GM21423 (cell line): ENCODE measurements around the gene MACF1.
"Not testable (repeated sequence)": the region's sequence is repeated elsewhere in the genome, so short reads cannot be mapped to it uniquely, and the experiment has no call there.

Experiments
- ATAC-seq: cut with Tn5 transposase; IDR thresholded peaks from one replicate; pipeline ENCODE4 v1.9.1; 2021; ENCODE audit warnings: mild to moderate bottlenecking, moderate library complexity; ENCODE audit not compliant: unreplicated experiment

MACF1 gene, protein sequence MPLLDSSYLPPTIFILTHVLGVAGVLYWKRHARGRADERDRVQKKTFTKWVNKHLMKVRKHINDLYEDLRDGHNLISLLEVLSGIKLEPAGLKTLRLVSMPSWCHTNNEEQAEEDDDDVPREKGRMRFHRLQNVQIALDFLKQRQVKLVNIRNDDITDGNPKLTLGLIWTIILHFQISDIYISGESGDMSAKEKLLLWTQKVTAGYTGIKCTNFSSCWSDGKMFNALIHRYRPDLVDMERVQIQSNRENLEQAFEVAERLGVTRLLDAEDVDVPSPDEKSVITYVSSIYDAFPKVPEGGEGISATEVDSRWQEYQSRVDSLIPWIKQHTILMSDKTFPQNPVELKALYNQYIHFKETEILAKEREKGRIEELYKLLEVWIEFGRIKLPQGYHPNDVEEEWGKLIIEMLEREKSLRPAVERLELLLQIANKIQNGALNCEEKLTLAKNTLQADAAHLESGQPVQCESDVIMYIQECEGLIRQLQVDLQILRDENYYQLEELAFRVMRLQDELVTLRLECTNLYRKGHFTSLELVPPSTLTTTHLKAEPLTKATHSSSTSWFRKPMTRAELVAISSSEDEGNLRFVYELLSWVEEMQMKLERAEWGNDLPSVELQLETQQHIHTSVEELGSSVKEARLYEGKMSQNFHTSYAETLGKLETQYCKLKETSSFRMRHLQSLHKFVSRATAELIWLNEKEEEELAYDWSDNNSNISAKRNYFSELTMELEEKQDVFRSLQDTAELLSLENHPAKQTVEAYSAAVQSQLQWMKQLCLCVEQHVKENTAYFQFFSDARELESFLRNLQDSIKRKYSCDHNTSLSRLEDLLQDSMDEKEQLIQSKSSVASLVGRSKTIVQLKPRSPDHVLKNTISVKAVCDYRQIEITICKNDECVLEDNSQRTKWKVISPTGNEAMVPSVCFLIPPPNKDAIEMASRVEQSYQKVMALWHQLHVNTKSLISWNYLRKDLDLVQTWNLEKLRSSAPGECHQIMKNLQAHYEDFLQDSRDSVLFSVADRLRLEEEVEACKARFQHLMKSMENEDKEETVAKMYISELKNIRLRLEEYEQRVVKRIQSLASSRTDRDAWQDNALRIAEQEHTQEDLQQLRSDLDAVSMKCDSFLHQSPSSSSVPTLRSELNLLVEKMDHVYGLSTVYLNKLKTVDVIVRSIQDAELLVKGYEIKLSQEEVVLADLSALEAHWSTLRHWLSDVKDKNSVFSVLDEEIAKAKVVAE (N-terminal part only)

DNA sequence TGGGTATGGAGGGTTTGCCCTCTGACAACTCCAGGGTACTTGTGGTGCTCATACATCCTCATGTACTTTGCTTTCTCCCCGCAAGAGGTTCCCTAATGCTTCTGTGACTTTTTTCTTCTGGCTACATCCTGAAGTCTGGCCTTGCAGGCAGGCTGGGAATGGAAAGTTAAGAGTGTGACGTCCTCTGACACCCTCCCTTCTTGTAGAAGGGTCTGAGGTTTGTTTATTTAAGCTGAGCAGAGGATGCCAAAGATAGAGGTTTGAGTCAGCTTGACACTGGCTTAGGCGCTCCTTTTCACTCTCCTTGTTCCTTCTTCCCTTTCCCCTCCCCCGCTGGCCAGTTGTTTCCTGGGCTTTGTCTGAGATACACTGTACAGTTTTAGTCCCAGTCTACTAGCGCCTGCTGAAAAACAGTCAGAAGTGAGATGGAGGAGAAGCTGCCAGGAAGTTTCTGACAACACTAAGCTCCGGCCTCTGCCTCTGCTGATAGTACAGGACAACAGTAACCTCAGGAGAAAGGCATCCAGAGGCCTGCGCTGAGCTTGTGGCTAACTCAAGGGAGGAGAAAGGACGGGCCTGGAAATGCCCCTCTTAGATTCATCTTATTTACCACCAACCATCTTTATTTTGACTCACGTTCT lies at the start of gene MACF1:
TSS of gene MACF1 (plus strand) at position 255 of the 641 bp plus-strand sequence. CDS start at position 583, 328 bp downstream.
- no peak for ATAC-seq

DNA sequence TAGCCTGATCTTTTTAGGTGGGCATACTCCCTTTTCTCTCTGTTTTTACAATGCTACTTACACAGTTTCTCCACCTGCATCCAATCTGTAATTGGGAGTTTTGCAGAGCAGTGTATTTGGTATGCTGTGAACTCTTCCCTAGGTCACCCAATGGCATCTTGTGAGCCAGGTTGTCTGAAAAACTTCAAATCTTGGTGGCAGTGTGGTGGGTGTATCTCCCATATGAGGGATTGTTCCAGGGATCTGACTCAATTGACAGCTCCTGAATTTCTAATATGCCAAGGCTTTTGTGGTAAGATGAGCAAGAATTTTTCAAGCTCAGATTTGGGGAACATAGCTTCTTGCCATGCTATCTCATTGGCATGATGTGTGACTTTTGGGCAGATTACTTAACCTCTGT lies 47.2 kb upstream of the MACF1 start:
- ATAC-seq: no peak

DNA sequence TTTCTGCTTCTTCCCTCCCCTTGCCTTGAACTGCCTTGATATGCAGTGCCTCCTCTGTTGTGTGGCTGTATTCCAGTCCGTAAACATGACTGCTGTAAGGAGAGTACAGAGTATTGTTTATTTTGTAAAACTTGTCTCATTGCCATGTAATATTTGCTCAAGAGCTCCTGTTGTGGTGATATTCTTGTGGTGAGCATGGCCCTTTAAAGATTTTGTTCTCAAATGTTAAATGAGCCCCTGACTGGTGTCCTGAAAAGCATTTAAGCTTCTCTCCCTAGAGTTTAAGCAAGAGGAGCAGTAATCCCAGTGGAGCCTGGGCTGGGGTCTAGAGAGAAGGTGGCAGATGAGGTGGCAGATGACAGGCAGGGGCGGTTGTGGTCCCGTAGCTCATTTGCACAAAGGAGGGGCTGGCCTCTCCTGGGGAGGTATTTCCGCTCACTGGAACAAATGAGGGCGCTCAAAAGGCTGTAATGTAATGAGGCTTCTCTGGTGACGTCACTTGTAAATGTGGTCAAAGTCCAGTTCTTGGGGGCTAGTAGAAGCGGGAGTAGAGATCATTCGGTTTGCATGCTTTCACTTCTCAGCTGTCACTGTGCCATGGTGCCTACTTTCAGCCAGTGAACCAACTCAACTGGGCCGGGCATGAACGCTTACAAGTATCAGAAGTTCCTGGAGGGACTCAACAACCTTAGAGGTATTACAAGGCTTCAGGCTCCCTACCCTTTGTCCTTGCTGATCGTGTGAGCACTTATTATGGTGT lies 46.0 kb upstream of the MACF1 start:
- ATAC-seq: no peak

DNA sequence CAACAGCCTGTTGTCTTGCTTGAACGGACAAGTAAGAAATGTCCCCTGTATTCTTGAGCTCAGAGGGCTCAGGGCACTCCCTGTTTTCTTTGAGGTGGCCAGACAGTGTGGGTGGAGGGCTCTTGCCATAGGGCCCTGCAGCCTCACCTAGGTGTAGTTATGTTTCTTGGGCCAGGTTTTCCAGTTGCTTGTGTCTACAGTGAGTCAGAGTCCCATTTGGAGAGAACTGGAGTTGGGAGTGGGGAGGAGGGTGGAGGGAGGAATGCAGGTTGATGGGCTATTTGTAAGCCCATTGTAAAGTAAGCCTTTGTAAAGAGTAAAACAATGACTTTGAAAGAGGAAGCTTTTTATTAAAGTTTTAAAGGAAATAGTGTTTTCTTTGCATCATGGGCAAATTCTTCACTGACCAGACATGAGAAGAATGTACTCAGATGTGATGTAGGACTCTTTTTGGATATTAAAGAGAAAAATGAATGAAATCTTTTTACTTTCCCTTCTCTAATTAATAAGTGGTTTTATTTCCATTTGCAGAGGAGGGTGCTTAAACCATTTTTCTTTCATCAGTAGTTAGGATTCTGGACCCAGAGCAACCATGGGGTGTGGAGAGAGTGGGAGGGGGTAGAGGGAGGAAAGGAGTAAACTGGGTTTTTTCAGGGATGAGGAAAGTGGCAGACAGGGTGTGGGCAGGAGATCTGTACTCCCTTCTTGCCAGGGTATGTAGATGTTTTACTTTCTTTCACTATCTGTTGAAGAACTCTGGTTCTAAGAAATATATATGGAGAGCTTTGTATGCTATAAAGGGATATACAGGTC lies 45.1 kb upstream of the MACF1 start:
- ATAC-seq: no peak

DNA sequence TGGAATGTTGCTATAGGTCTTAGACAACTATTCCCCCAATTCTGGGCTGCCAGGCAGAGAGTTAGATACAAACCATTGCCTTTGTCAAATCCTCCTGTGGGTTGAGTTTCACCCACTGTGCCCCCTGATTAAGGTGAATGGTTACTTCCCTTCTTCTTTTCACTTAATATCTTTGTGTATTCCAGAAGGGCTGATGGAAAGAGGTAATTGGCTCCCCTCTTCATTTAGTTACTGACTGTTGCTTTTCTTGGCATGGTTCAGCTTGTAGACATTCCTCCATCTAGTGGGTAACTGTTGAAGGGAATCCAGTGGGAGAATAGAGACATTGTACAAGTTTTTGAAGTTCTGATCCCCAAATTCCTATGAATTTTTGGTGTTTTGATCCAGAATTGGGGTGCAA lies 43.8 kb upstream of the MACF1 start:
- no peak for ATAC-seq

DNA sequence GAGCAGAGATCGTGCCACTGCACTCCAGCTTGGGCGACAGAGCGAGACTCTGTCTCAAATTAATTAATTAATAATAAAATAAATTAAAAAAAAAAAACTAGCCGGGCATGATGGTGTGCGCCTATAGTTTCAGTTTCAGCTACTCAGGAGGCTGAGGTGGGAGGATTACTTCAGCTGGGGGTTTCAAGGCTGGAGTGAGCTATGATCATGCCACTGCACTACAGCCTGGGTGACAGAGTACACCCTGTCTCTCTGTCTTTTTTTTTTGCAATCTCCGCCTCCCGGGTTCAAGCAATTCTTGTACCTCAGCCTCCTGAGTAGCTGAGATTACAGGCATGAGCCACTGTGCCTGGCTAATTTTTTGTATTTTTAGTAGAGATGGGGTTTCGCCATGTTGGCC lies 42.7 kb upstream of the MACF1 start:
- ATAC-seq: not testable (repeated sequence)

DNA sequence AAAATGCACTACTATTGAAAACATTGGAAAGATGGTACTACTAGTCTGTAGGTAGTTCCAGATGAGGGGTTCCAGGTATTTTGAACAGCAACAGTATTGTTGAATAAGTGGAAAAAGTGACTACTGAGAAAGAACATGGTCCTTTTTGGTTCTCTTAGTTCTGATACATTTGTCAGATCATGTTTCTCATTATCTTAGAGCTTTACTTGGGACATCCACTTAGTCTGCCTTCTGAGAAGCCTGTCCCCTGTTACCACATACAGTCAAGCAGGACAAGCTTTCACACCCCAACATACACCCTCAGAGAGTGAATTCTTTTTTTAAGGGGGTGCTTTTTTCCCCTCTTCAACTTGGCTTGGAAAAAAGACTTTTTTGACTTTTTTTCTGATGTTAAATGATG lies 41.0 kb upstream of the MACF1 start:
- no peak for ATAC-seq

DNA sequence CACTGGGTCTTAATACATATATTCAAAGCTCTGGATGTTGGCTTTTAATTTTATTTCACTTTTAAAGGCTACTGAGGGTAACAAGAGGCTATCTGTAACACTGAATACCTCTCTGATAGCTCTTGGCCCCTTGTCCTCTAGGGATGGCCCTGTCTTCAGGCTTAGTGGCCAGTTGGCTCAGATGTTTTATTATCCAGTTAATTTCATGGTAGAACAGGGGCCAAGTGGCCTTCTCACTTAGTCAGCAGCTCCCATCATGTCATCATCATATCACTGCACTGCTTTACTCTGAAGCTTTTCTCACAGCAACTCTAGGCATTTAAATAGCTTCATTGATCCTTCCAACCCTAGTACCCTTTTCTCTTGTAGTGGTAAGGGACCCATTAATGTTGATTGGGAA lies 40.2 kb upstream of the MACF1 start:
- no peak for ATAC-seq

DNA sequence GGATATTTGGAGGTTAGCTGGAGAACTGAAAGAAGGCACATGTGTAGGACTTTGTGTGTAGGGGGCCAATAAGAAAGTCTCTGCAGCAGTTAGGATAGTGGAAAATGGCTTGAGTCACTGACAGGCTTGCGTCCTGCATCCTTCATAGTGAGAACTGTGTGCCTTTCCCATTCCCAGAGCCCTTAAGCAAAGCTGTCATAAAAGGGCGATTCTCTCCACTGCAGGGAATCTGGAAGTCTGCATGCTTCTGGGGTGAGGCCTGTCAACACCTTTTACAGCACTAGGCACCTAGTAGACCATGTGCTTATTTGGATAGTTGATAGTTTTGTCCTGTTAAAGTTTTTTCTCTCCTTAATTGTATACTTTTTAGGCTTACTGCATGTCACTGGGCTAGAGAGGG lies 39.4 kb upstream of the MACF1 start:
- no peak for ATAC-seq

DNA sequence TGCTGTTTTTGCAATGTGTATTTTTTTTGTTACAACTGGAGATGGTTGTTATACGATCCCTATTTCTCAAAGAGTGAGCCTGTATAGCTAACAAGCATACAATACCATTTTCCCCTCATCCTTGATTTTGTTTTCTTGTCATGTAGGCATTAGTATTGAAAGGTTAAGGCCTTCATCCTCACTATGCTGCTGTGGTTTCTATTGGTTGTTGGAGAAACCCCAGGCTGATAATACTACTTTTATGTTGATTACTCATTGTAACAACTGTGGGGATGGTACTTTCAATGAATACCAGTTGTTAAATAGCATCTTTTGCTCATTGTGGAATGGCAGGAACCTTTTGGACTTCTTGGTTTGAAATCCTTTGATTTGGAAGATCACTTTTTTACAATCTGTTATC lies 39.0 kb upstream of the MACF1 start:
- no peak for ATAC-seq

DNA sequence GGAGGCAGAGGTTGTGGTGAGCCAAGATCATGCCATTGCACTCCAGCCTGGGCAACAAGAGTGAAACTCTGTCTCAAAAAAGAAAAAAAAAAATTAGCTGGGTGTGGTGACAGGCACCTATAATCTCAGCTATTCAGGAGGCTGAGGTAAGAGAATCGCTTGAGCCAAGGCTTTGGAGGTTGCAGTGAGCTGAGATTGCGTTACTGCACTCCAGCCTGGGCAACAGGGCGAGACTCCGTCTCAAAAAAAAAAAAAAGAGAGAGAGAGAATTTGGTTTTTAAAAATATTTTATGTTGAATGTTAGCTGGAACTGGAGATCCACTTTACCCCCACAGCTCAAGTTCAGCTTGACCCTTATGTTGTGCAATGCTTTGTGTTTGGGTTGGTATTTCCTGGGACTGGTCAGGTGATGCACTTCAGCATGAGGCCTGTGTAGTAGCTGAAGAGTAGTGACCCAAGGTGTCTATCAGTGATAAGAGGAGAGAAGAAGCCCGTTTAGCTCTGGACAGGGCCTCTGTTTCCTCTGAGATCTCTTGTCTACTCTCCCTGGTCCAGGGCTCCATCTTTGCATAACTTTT lies 36.8 kb upstream of the MACF1 start:
- no peak for ATAC-seq

DNA sequence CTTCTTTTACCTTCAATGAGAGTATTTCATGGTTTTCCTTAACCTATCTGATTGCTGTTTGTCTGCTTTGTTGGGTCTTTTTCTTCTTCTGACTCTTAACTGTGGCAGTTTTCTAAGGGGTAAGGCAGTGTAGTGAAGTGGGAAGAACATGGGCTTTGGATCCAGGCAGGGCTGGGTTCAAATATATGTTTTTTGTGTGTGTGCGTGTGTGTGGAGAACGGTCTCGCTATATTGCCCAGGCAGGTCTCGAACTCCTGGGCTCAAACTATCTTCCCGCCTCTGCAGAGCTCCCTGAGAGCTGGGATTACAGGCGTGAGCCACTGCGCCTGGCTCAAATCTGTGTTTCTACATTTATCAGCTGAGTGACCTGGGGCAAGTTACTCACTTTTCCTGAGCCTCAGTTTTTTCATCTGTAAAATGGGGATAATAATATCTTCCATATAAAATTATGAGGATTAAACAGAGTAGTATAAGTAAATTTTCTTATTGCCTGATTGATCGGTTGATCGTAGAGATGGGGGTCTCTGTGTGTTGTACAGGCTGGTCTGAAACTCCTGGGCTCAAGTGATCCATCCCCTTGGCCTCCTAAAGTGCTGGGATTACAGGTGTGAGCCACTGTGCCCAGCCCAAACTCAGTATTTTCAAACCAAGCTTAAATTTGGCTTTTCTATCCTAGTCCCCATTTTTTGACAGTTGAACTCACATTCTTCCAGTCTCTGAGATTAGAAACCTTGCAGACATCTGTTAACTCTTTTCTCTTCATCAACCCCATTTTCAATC lies 36.0 kb upstream of the MACF1 start:
- ATAC-seq: no peak

DNA sequence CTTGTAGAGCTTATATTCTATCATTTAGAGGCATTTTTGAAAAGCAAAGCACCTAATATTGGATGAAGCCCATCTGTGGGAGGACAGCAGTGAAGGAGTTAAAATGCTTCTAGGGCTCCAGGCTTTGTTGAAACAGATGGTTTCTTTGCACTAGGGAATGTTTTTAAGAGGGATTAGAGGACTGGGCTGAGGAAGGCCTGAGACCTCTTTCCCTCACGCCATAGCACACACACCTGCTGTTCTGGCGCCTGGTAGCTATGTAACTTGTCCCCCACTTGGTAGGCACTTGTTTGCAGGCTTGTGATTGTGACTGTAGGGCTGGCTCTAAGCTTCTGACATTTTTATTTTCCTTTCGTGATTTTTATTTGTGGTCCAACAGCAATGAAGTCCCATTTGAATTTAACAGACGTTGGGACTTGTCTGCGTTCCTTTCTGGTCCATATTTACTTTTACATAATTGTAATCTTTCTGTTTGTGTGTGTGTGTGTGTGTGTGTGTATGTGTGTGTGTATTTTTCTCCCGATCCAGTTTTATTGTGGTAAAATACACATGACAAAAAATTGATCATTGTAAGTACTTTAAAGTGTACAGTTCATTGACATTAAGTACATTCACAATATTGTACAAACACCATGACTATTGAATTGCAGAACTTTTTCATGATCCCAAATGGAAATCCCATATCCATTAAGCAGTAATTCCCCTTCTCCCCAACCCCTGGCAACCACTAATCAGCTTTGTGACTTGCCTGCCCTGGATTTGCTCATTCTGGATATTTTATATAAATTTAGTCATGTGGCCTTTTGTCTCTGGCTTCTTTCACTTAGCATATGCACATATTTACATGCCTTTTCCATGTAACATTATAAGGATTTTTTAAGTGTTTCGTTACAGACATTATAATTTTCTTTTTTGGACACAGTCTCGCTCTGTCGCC lies 33.5 kb upstream of the MACF1 start:
- ATAC-seq: no peak

DNA sequence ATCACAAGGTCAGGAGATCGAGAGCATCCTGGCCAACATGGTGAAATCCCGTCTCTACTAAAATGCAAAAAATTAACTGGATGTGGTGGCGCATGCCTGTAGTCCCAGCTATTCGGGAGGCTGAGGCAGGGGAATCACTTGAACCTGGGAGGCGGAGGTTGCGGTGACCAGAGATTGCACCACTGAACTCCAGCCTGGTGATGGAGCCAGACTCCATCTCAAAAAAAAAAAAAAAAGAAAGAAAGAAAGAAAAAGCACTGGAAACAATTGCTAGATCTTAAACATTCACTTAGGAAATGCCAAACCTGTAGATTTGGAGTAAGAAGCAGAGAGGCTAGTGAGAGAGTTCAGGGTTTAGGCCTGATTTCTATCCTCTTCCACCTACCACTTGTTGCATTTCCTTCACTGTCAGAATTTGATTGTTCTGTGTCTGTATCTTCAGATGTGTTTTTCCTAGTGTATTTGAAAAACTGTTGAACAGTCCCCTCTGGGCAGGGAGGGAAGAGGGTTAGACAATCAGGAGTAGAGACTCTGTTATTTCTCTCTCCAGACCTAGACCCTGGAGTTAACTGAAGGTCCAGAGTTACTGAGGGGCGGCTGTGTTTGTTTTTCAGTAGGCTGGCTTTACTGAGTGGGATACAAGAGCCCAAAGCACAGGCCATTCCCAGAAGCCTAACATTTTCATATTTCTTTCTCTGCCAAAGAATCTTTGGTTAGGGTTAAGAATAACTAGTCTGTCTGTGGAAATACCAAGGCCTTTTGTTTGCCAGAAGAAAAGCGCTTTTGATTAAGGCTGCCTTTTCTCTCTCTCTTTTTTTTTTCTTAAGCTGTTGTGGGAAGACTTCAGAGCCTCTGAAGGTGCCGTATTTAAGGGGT lies 31.1 kb upstream of the MACF1 start:
- ATAC-seq: no peak

DNA sequence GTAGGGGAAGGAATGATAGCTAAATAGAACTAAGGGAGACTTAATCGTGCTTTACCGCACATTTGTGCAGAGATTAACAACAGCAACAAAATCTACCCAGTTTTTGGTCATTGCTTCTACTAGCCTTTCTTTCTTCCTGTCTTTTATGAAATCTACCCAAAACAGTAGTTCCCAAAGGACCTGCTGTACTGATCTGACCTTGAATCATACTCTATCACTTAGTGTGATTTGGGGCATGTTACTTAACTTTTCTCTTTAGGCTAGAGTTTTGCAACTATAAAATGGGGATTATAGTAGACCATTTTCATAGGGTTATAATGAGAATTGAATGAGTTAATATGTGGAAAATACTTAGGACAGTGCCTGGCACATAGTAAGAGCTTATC lies 30.5 kb upstream of the MACF1 start:
- ATAC-seq: no peak
